SU-DHL-6 (cell line): Measurements from ENCODE around the gene SETDB1.
A peak's percentile ranks its signal among the peaks of the same experiment; 100 is the strongest.
"Not testable (repeated sequence)": the region's sequence is repeated elsewhere in the genome, so short reads cannot be mapped to it uniquely, and the experiment has no call there.

Source experiments
- H2AFZ ChIP-seq: fragments of 200-600 bp; sonication (generic); 2 replicates; pipeline ENCODE4 v1.6.1; 2014; ENCODE audit warnings: low read depth, mild to moderate bottlenecking, moderate library complexity, mixed read lengths, antibody characterized with exemption, low read length; ENCODE audit not compliant: severe bottlenecking
- H3F3A ChIP-seq: fragments of 200-600 bp; shearing (Covaris generic); 2 replicates; pipeline ENCODE4 v1.6.0; 2016; ENCODE audit warnings: antibody characterized with exemption, mild to moderate bottlenecking; ENCODE audit not compliant: insufficient read depth
- H3K27ac ChIP-seq: fragments of 200-600 bp; sonication (generic); 2 replicates; pipeline ENCODE4 v1.5.1; 2016; ENCODE audit warnings: low read depth, mild to moderate bottlenecking, low read length, moderate library complexity, mixed read lengths
- H3K27me3 ChIP-seq: fragments of 200-600 bp; sonication (generic), shearing (Covaris generic); 2 replicates; pipeline ENCODE4 v1.6.0; 2014; ENCODE audit warnings: mild to moderate bottlenecking, low read length
- H3K36me3 ChIP-seq: fragments of 200-600 bp; sonication (generic); 2 replicates; pipeline ENCODE4 v1.6.1; 2014; ENCODE audit warnings: mild to moderate bottlenecking, low read length, mixed read lengths
- H3K4me2 ChIP-seq: fragments of 300-600, 200-600 bp; shearing (Covaris generic), sonication (generic); 2 replicates; pipeline ENCODE4 v1.6.0; 2014; ENCODE audit warnings: low read length, low read depth, mild to moderate bottlenecking; ENCODE audit not compliant: poor library complexity, severe bottlenecking
- H3K4me3 ChIP-seq: fragments of 200-600 bp; sonication (generic); 2 replicates; pipeline ENCODE4 v1.5.1; 2014; ENCODE audit warnings: antibody characterized with exemption, low read length, mild to moderate bottlenecking, mixed read lengths; ENCODE audit not compliant: insufficient read depth, poor library complexity, severe bottlenecking
- H3K79me2 ChIP-seq: fragments of 200-600 bp; sonication (generic); 2 replicates; pipeline ENCODE4 v1.6.1; 2014; ENCODE audit warnings: mild to moderate bottlenecking, low read length, moderate library complexity; ENCODE audit not compliant: insufficient read depth
- H3K9ac ChIP-seq: fragments of 200-600 bp; sonication (generic); 2 replicates; pipeline ENCODE4 v1.7.0; 2014; ENCODE audit warnings: mild to moderate bottlenecking, low read length
- H3K9me2 ChIP-seq: fragments of 200-600 bp; sonication (generic); replicated peaks from 2 replicates; pipeline ENCODE4 v1.6.1; 2014; ENCODE audit warnings: low read length; ENCODE audit not compliant: insufficient read depth
- H3K9me3 ChIP-seq: fragments of 200-600 bp; sonication (generic); 2 replicates; pipeline ENCODE4 v1.6.1; 2014; ENCODE audit warnings: low read length, mixed read lengths; ENCODE audit not compliant: insufficient read depth
- H4K20me1 ChIP-seq: fragments of 200-600 bp; sonication (generic); 2 replicates; pipeline ENCODE4 v1.6.1; 2014; ENCODE audit warnings: low read depth, mild to moderate bottlenecking, antibody characterized with exemption, low read length, moderate library complexity, mixed read lengths
- EZH2phosphoT487 ChIP-seq: fragments of 200-600 bp; sonication (generic), shearing (Covaris generic); conservative IDR thresholded peaks from 2 replicates; pipeline ENCODE4 v1.6.1; 2018; ENCODE audit warnings: mild to moderate bottlenecking, antibody characterized with exemption, low read length, moderate library complexity, mixed read lengths
- TF ChIP-seq, protein P1 (sequence below): fragments of 200-600 bp; sonication (generic); IDR thresholded peaks from one replicate; pipeline ENCODE4 v1.5.1; 2017; ENCODE audit warnings: antibody characterized with exemption, mild to moderate bottlenecking, low read length, moderate library complexity; ENCODE audit not compliant: insufficient read depth, poor library complexity, severe bottlenecking

The SETDB1 gene

DNA sequence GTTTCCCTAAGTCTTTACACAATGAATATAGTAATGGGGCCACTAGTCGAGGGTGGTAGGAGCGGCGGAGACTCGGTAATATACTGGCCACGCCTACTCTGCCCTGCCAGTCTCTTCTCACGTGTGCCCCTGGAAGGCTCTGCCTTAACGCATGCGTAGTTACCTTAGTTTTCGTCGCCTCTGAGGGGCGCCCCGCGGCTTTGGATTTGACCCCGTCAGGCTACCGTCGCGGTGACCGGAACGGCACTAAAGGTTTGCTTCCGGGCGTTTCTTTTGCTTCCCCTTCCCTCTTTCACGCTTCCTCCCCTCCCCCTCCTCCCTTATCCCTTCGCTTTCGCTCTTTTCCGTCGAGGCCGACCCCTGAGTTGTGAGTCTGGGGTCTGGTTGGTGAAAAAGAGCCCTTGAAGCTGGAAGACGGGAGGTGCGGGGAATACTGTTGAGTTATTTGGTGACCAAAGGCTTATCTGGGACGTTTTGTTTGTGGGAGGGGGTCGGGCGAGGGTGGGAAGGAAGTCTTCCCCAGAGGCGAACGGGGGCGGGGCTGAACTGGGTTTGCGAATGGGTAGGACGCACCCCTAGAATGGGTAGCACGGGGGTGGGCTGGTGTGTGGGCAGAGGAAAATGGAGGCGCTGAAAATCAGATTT lies at the start of gene SETDB1:
SETDB1 (plus strand) TSS at position 267 of the 645 bp plus-strand sequence. CDS start 1,352 bp downstream, outside the sequence.
- Histone ChIP-seq H3F3A (peaks cover 10% of the 10 kb centered on the region), H3K27me3 (no peaks in the 10 kb centered on the region), H3K9ac (peak within 1 kb of the TSS; percentile 83), H3K4me3 (peak within 1 kb of the TSS; percentile 93), H3K36me3 (peaks cover 27% of the 10 kb centered on the region), H4K20me1 (no peaks in the 10 kb centered on the region), H3K27ac (peak within 1 kb of the TSS; percentile 77), H2AFZ (peak within 1 kb of the TSS; percentile 89), H3K9me3 (no peaks in the 10 kb centered on the region), H3K9me2 (no peaks in the 10 kb centered on the region), H3K4me2 (peak within 1 kb of the TSS; percentile 72), H3K79me2 (peaks cover 22% of the 10 kb centered on the region)
- TF ChIP-seq, protein P1, sequence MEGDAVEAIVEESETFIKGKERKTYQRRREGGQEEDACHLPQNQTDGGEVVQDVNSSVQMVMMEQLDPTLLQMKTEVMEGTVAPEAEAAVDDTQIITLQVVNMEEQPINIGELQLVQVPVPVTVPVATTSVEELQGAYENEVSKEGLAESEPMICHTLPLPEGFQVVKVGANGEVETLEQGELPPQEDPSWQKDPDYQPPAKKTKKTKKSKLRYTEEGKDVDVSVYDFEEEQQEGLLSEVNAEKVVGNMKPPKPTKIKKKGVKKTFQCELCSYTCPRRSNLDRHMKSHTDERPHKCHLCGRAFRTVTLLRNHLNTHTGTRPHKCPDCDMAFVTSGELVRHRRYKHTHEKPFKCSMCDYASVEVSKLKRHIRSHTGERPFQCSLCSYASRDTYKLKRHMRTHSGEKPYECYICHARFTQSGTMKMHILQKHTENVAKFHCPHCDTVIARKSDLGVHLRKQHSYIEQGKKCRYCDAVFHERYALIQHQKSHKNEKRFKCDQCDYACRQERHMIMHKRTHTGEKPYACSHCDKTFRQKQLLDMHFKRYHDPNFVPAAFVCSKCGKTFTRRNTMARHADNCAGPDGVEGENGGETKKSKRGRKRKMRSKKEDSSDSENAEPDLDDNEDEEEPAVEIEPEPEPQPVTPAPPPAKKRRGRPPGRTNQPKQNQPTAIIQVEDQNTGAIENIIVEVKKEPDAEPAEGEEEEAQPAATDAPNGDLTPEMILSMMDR, result no peak
- no peak for TF ChIP-seq EZH2phosphoT487

DNA sequence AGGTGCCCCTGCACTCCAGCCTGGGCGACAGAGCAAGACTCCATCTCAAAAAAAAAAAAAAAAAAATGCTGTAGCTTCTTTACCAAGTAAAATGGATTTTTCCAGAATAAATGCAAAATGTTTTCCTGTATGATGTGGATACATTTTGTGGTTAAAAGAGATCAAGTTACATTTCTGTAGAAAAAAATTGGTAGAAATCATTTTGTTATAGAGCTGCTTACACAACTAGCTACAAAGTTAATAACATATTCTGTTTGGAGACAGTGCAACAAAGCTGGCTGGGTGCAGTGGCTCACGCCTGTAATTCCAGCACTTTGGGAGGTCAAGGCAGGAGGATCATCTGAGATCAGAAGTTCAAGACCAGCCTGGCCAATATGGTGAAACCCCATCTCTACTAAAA lies 47.2 kb upstream of the SETDB1 start:
- H3K79me2 ChIP-seq, result peaks cover 18% of the 10 kb centered on the region
- H4K20me1 ChIP-seq, H3K9ac ChIP-seq, H3K9me3 ChIP-seq, H3K27ac ChIP-seq, H2AFZ ChIP-seq, H3K9me2 ChIP-seq, H3K4me2 ChIP-seq, H3K27me3 ChIP-seq, H3K36me3 ChIP-seq, H3K4me3 ChIP-seq: not testable (repeated sequence)
- H3F3A ChIP-seq, result peaks cover 17% of the 10 kb centered on the region; the same call in 1 of the 2 replicates

DNA sequence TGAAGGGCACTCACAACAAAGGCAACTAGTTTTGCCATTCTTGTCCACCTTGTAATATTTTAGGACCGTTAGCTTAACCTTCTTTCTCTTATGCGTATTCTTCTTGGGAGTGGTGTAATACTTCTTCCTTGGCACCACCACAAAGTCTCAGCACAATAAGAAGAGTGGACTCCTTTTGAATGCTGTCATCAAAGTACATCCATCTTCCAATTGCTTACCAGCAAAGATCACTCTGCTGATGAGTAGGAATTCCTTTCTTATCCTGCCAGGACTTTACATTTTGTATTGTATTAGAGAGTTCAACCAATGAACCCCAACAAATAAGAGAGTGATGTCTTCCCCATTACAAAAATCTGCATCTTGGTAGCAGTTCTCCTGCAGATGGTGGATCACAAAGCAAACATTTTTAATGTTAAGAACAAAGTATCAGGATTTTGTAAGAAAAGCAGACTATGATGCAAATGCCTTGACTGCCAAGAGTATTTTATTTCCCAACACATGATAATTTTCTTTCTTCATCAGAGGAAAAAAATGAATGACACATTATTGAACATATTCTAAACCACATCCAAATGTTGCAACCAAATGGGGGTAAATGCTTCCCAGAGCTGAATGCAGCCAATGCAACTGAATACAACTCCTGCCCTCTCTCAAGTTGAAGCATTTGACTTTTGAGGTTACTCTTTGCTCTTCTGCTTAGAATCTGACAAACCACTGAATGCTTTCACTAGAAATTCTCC lies 44.7 kb upstream of the SETDB1 start:
- TF ChIP-seq, protein P1, result no peak
- no peak for TF ChIP-seq EZH2phosphoT487
- no peaks in the 10 kb centered on the region for H4K20me1 ChIP-seq
- no peak overlapping the region for H3K27ac ChIP-seq
- no peak overlapping the region for H3K9ac ChIP-seq
- H3K9me2 ChIP-seq, result no peaks in the 10 kb centered on the region
- 0 out of 2 replicates have a peak, but pooled peaks cover 3% of the 10 kb centered on the region for H3F3A ChIP-seq
- no peak overlapping the region for H3K4me2 ChIP-seq
- no peaks in the 10 kb centered on the region for H3K36me3 ChIP-seq
- H3K4me3 ChIP-seq, result no peak overlapping the region
- H3K9me3 ChIP-seq, result no peaks in the 10 kb centered on the region
- no peak overlapping the region for H2AFZ ChIP-seq
- H3K79me2 ChIP-seq, result no peaks in the 10 kb centered on the region
- no peaks in the 10 kb centered on the region for H3K27me3 ChIP-seq

DNA sequence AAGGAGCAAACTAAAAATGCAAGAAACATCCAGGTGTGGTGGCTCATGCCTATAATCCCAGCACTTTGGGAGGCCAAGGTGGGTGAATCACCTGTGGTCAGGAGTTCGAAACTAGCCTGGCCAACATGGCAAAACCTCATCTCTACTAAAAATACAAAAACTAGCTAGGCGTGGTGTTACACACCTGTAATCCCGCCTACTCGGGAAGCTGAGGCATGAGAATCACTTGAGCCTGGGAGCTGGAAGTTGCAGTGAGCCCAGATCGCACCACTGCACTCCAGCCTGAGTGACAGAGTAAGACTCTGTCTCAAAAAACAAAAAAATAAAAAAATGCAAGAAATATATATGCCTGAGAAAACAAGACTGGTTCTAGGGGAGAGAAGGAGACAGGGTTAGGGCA lies 43.0 kb upstream of the SETDB1 start:
- H3K4me3 ChIP-seq, H3K9ac ChIP-seq, H3K36me3 ChIP-seq, H3K27ac ChIP-seq, H3F3A ChIP-seq, H3K9me3 ChIP-seq, H2AFZ ChIP-seq, H3K9me2 ChIP-seq, H3K4me2 ChIP-seq, H3K79me2 ChIP-seq, H3K27me3 ChIP-seq, H4K20me1 ChIP-seq: not testable (repeated sequence)
